HPDE6-E6E7 (cell line): ENCODE measurements around the gene ANKRD18A.

ENCODE experiments used
- DNase-seq: peaks from one replicate; pipeline ENCODE4 v3.0.0; 2011; ENCODE audit warnings: missing footprints; ENCODE audit errors: extremely low spot score

ANKRD18A gene

GRCh38 chr9:38620483-38621433 is at the start of gene ANKRD18A:
Gene ANKRD18A (minus strand): TSS chr9:38620596. CDS start chr9:38620285, 311 bp downstream.
- DNase-seq: peak; percentile 72

GRCh38 chr9:38668791-38669466 is 48.5 kb upstream of the ANKRD18A start:
- no peak for DNase-seq

GRCh38 chr9:38662763-38663593 is 42.6 kb upstream of the ANKRD18A start:
- no peak for DNase-seq

- no peak for DNase-seq
Measured at GRCh38 chr9:38659538-38659937, 39.1 kb upstream of the ANKRD18A start.

- DNase-seq: no peak
Measured at GRCh38 chr9:38656896-38657295, 36.5 kb upstream of the ANKRD18A start.

GRCh38 chr9:38652486-38652885 is 32.1 kb upstream of the ANKRD18A start:
- no peak for DNase-seq

GRCh38 chr9:38652044-38652443 is 31.6 kb upstream of the ANKRD18A start:
- no peak for DNase-seq

GRCh38 chr9:38651400-38652042 is 31.1 kb upstream of the ANKRD18A start:
- DNase-seq: no peak

- DNase-seq: no peak
Measured at GRCh38 chr9:38650564-38650963, 30.2 kb upstream of the ANKRD18A start.

- DNase-seq: no peak
Measured at GRCh38 chr9:38649731-38650363, 29.5 kb upstream of the ANKRD18A start.

GRCh38 chr9:38644601-38645000 is 24.2 kb upstream of the ANKRD18A start:
- DNase-seq: no peak

GRCh38 chr9:38643815-38644173 is 23.4 kb upstream of the ANKRD18A start:
- DNase-seq: no peak

- no peak for DNase-seq
Measured at GRCh38 chr9:38642951-38643814, 22.8 kb upstream of the ANKRD18A start.

GRCh38 chr9:38641985-38642864 is 21.8 kb upstream of the ANKRD18A start:
- peak; percentile 64 for DNase-seq

GRCh38 chr9:38641142-38641541 is 20.7 kb upstream of the ANKRD18A start:
- no peak for DNase-seq

GRCh38 chr9:38639577-38639940 is 19.2 kb upstream of the ANKRD18A start:
- no peak for DNase-seq

- DNase-seq: no peak
Measured at GRCh38 chr9:38638881-38639576, 18.6 kb upstream of the ANKRD18A start.

GRCh38 chr9:38634315-38634714 is 13.9 kb upstream of the ANKRD18A start:
- no peak for DNase-seq

GRCh38 chr9:38629511-38629910 is 9.1 kb upstream of the ANKRD18A start:
- no peak for DNase-seq
